OCI-LY7 (cell line): Measurements from ENCODE around the gene IL2RA. TPM values are rescaled to one million over a fixed set of nuclear protein-coding genes. Genes with fewer than 3 reads are reported as not detected.
A peak's percentile ranks its signal among the peaks of the same experiment; 100 is the strongest.

Experiments used
- BruUV-seq: library from RNA; stranded (reverse); fragments of 400-500 nt; replicated peaks from 2 replicates; lab custom pipeline; 2021; lab: Mats Ljungman, UMichigan
- CTCF ChIA-PET: fragments of 300-600 bp; sonication (Branson Sonifier 250); formaldehyde crosslinking; loops from one replicate; lab custom pipeline; 2022; ENCODE audit warnings: antibody characterized with exemption; ENCODE audit not compliant: unreplicated experiment; lab: Charles Lee
- POLR2A ChIA-PET: fragments of 300-600 bp; sonication (Branson Sonifier 250); formaldehyde crosslinking; loops from one replicate; lab custom pipeline; 2022; ENCODE audit warnings: antibody characterized with exemption; lab: Charles Lee
- DNase-seq: peaks from one replicate; pipeline ENCODE4 v3.0.0-alpha.2; 2015; ENCODE audit warnings: low spot score
- H2AFZ ChIP-seq: fragments of 200-600 bp; sonication (generic), shearing (Covaris generic); 2 replicates; pipeline ENCODE4 v1.6.1; 2014; ENCODE audit warnings: mild to moderate bottlenecking, antibody characterized with exemption, low read length, moderate library complexity
- H3K27ac ChIP-seq: fragments of 200-600 bp; sonication (generic); 2 replicates; pipeline ENCODE4 v1.5.1; 2014; ENCODE audit warnings: mixed run types, low read depth, mild to moderate bottlenecking, moderate library complexity, low read length, inconsistent platforms; ENCODE audit not compliant: poor library complexity, severe bottlenecking
- H3K36me3 ChIP-seq: fragments of 200-600 bp; sonication (generic); 2 replicates; pipeline ENCODE4 v1.6.1; 2014; ENCODE audit warnings: mild to moderate bottlenecking, antibody characterized with exemption, low read length, moderate library complexity, mixed read lengths; ENCODE audit not compliant: insufficient read depth
- H3K4me1 ChIP-seq: fragments of 200-600 bp; sonication (generic); 2 replicates; pipeline ENCODE4 v1.5.1; 2014; ENCODE audit warnings: mild to moderate bottlenecking, low read length; ENCODE audit not compliant: insufficient read depth, poor library complexity, severe bottlenecking
- H3K4me2 ChIP-seq: fragments of 200-600 bp; sonication (generic); 2 replicates; pipeline ENCODE4 v1.6.1; 2014; ENCODE audit warnings: mild to moderate bottlenecking, low read length
- H3K4me3 ChIP-seq: fragments of 200-600 bp; sonication (generic); 2 replicates; pipeline ENCODE4 v1.5.1; 2014; ENCODE audit warnings: mild to moderate bottlenecking, low read depth, low read length; ENCODE audit not compliant: poor library complexity, severe bottlenecking
- H3K79me2 ChIP-seq: fragments of 200-600 bp; sonication (generic); 2 replicates; pipeline ENCODE4 v1.6.1; 2016; ENCODE audit warnings: low read depth, mild to moderate bottlenecking, low read length, moderate library complexity, mixed read lengths; ENCODE audit not compliant: insufficient read depth
- H3K9me2 ChIP-seq: fragments of 200-600 bp; sonication (generic); 2 replicates; pipeline ENCODE4 v1.6.1; 2016; ENCODE audit warnings: mild to moderate bottlenecking, low read length, mixed read lengths; ENCODE audit not compliant: insufficient read depth
- H3K9me3 ChIP-seq: fragments of 200-600 bp; sonication (generic); 2 replicates; pipeline ENCODE4 v1.6.1; 2014; ENCODE audit warnings: mild to moderate bottlenecking, mixed run types, low read length, mixed read lengths
- H4K20me1 ChIP-seq: fragments of 200-600 bp; sonication (generic); 2 replicates; pipeline ENCODE4 v1.6.1; 2014; ENCODE audit warnings: mild to moderate bottlenecking, antibody characterized with exemption, low read length, moderate library complexity, mixed read lengths; ENCODE audit not compliant: insufficient read depth
- EZH2phosphoT487 ChIP-seq: fragments of 200-600 bp; sonication (generic); IDR thresholded peaks from 2 replicates; pipeline ENCODE4 v1.6.1; 2018; ENCODE audit warnings: low read depth, borderline replicate concordance, mild to moderate bottlenecking, mixed run types, antibody characterized with exemption, low read length, moderate library complexity, mixed read lengths
- intact Hi-C: fragments of 100-400 bp; cut with micrococcal nuclease; formaldehyde crosslinking; loops from one replicate; pipeline ENCODE4 v1.10.0; 2022; ENCODE audit not compliant: unreplicated experiment
- total RNA-seq, 2 experiments: library from RNA; depleted of rRNA in 1 of 2; stranded (reverse); fragments of >200 nt in 1 of 2; shearing (Covaris generic) in 1 of 2; gene quantifications; 2 replicates each; pipeline ENCODE4 v1.2.3, GENCODE V29; 2014 to 2022
- TF ChIP-seq, protein P1 (sequence below): fragments of 200-600 bp; sonication (generic); conservative IDR thresholded peaks from 2 replicates; pipeline ENCODE4 v1.5.1; 2014; ENCODE audit warnings: mild to moderate bottlenecking, antibody characterized with exemption, low read length, moderate library complexity, mixed read lengths

IL2RA gene
- total RNA-seq, 2 experiments from 2014 or later: 22.3 to 24.0 TPM

DNA sequence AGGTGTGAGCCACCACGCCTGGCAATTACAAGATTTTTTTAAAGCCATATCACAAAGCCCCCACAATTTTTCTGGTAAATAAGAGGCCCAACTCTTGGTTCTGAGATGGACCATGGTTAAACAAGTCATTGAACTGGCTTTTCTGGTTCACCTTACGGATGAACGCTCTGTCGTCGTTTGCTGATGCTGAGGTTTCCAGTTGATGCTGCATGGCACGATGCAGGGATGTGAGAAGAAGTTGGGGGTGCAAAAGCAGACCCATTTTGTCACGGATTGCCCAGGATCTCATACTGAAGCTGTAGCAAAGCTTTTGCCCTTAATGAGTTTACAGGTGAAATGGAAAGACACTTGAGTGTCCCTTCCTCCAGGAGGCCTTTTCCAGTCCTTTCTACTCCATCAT is 2.0 kb upstream of the IL2RA start:
- no peak overlapping the region for H3K27ac ChIP-seq
- peaks cover 71% of the 10 kb centered on the region for H3K4me1 ChIP-seq
- CTCF ChIA-PET: no interaction called here
- BruUV-seq: no TSS peak
- no peaks in the 10 kb centered on the region for H3K9me3 ChIP-seq
- no peak for DNase-seq
- no peak overlapping the region for H3K4me2 ChIP-seq
- no peak overlapping the region for H3K4me3 ChIP-seq
- H3K79me2 ChIP-seq: peaks cover 29% of the 10 kb centered on the region; the same call in 1 of the 2 replicates
- no peak for TF ChIP-seq EZH2phosphoT487
- TF ChIP-seq, protein P1, sequence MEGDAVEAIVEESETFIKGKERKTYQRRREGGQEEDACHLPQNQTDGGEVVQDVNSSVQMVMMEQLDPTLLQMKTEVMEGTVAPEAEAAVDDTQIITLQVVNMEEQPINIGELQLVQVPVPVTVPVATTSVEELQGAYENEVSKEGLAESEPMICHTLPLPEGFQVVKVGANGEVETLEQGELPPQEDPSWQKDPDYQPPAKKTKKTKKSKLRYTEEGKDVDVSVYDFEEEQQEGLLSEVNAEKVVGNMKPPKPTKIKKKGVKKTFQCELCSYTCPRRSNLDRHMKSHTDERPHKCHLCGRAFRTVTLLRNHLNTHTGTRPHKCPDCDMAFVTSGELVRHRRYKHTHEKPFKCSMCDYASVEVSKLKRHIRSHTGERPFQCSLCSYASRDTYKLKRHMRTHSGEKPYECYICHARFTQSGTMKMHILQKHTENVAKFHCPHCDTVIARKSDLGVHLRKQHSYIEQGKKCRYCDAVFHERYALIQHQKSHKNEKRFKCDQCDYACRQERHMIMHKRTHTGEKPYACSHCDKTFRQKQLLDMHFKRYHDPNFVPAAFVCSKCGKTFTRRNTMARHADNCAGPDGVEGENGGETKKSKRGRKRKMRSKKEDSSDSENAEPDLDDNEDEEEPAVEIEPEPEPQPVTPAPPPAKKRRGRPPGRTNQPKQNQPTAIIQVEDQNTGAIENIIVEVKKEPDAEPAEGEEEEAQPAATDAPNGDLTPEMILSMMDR: no peak
- H2AFZ ChIP-seq: no peak overlapping the region
- H3K9me2 ChIP-seq: no peaks in the 10 kb centered on the region
- intact Hi-C loops: loop anchor here (10.0 kb wide), 1 partner anchor 369 kb away; no protein-coding TSS in a partner anchor
- H3K36me3 ChIP-seq: peaks cover under 1% of the 10 kb centered on the region; the same call in 1 of the 2 replicates
- no peaks in the 10 kb centered on the region for H4K20me1 ChIP-seq
- POLR2A ChIA-PET: no interaction called here

DNA sequence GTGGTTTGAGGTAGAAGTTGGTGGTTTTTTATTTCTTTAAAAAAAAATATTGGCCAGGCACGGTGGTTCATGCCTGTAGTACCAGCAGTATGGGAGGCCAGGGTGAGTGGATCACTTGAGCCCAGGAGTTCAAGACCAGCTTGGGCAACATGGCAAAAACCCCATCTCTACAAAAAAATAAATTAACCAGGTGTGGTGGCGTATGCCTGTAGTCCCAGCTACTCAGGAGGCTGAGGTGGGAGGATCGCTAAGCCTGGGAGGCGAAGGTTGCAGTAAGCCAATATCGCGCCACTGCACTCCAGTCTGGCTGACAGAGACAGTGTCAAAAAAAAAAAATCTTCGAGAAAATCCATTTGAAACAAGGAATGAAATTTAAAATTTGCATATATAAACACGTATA is 1.1 kb downstream of the IL2RA start:
- H3K9me3 ChIP-seq: no peaks in the 10 kb centered on the region
- H2AFZ ChIP-seq: no peak overlapping the region
- peak overlapping the region; percentile 77 for H3K4me2 ChIP-seq
- CTCF ChIA-PET: interaction anchor here (1.1 kb wide), 1 partner anchor 17 kb away, joined by 3 read pairs; no protein-coding TSS in a partner anchor
- TF ChIP-seq EZH2phosphoT487: no peak
- TF ChIP-seq, protein P1: no peak
- intact Hi-C loops: loop anchor here (10.0 kb wide), 1 partner anchor 366 kb away; no protein-coding TSS in a partner anchor
- H3K4me3 ChIP-seq: peak overlapping the region; percentile 78
- H3K9me2 ChIP-seq: no peaks in the 10 kb centered on the region
- peaks cover 41% of the 10 kb centered on the region; the same call in 1 of the 2 replicates for H3K79me2 ChIP-seq
- no peaks in the 10 kb centered on the region for H4K20me1 ChIP-seq
- no TSS peak for BruUV-seq
- DNase-seq: no peak
- H3K36me3 ChIP-seq: peaks cover 13% of the 10 kb centered on the region; the same call in 1 of the 2 replicates
- H3K27ac ChIP-seq: peak overlapping the region; percentile 62
- POLR2A ChIA-PET: interaction anchor here (0.7 to 2.0 kb wide), 5 partner anchors 10 to 28 kb away, joined by 3 to 23 read pairs (median 5); no protein-coding TSS in a partner anchor
- peaks cover 71% of the 10 kb centered on the region for H3K4me1 ChIP-seq

DNA sequence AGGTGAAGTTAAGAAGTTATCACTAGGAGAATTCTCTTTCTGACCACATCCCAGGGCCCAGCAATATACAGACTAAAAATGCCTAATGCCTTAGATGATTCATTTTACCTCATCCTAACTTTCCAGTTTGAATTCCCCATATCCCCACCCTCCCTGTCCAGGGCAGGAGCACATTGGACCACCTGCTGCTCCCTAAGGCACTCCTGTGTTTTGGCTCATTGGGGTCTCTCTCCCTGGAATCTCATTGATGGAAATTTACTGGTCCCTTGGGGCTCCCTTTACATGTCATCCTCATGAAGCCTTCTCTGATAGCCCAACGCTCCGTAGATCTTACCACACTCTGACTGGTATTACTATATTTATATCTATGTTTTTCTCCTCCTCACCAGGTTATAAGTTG is 2.7 kb downstream of the IL2RA start:
- no peak for DNase-seq
- CTCF ChIA-PET: no interaction called here
- POLR2A ChIA-PET: no interaction called here
- Histone ChIP-seq H3K4me2 (peak overlapping the region; percentile 77), H3K9me2 (no peaks in the 10 kb centered on the region), H3K79me2 (peaks cover 41% of the 10 kb centered on the region; the same call in 1 of the 2 replicates), H4K20me1 (no peaks in the 10 kb centered on the region), H3K4me1 (peaks cover 74% of the 10 kb centered on the region), H2AFZ (no peak overlapping the region), H3K36me3 (peaks cover 16% of the 10 kb centered on the region; the same call in 1 of the 2 replicates), H3K4me3 (peak overlapping the region; percentile 78), H3K27ac (no peak overlapping the region), H3K9me3 (no peaks in the 10 kb centered on the region)
- intact Hi-C loops: loop anchor here (10.0 kb wide), 1 partner anchor 475 kb away; no protein-coding TSS in a partner anchor
- BruUV-seq: no TSS peak
- TF ChIP-seq, protein P1: no peak
- TF ChIP-seq EZH2phosphoT487: no peak
